MCF 10A (cell line): ENCODE data around the gene GEMIN4. TPM values are rescaled to one million over a fixed set of nuclear protein-coding genes. Genes with fewer than 3 reads are reported as not detected.

Source experiments
- BruUV-seq: library from RNA; stranded (reverse); fragments of 400-500 nt; replicated peaks from 2 replicates; lab custom pipeline; 2021; lab: Mats Ljungman, UMichigan
- CTCF ChIA-PET: fragments of 300-600 bp; sonication (Branson Sonifier 250); formaldehyde crosslinking; extraction: SDS; loops from one replicate; lab custom pipeline; 2021; ENCODE audit warnings: antibody characterized with exemption, inconsistent platforms; lab: Yijun Ruan, JAX
- POLR2A ChIA-PET: fragments of 300-600, 350-650 bp; sonication (Branson Sonifier 250); formaldehyde crosslinking; extraction: SDS; loops from one replicate; lab custom pipeline; 2020; ENCODE audit warnings: antibody characterized with exemption, inconsistent platforms; lab: Yijun Ruan, JAX
- DNase-seq: peaks from one replicate; pipeline ENCODE4 v3.0.0-alpha.2; 2018; ENCODE audit not compliant: unreplicated experiment
- H3K27ac Mint-ChIP-seq: one replicate; pipeline ENCODE4 v1.8.0; 2022; ENCODE audit warnings: mild to moderate bottlenecking, low read depth, mixed read lengths; ENCODE audit not compliant: unreplicated experiment
- H3K27me3 Mint-ChIP-seq: one replicate; pipeline ENCODE4 v1.8.0; 2022; ENCODE audit warnings: mixed read lengths; ENCODE audit not compliant: insufficient read depth, unreplicated experiment
- H3K36me3 Mint-ChIP-seq: one replicate; pipeline ENCODE4 v1.8.0; 2022; ENCODE audit warnings: mild to moderate bottlenecking, moderate library complexity, mixed read lengths; ENCODE audit not compliant: insufficient read depth, unreplicated experiment
- H3K4me1 Mint-ChIP-seq: one replicate; pipeline ENCODE4 v1.8.0; 2022; ENCODE audit warnings: mixed read lengths; ENCODE audit not compliant: insufficient read depth, unreplicated experiment
- H3K4me3 Mint-ChIP-seq: one replicate; pipeline ENCODE4 v1.8.0; 2022; ENCODE audit warnings: mild to moderate bottlenecking, moderate library complexity, mixed read lengths; ENCODE audit not compliant: unreplicated experiment
- H3K9me3 Mint-ChIP-seq: one replicate; pipeline ENCODE4 v1.8.0; 2022; ENCODE audit warnings: mixed read lengths; ENCODE audit not compliant: unreplicated experiment
- intact Hi-C: fragments of 100-400 bp; cut with micrococcal nuclease; formaldehyde crosslinking; loops from 2 replicates; pipeline ENCODE4 v1.14.1; 2022
- total RNA-seq: library from RNA; stranded (reverse); gene quantifications from 2 replicates; pipeline ENCODE4 v1.2.3, GENCODE V29; 2022
- TF ChIP-seq, protein P1 (sequence below): fragments of 200-600 bp; IDR thresholded peaks from one replicate; pipeline ENCODE4 v1.8.0; 2022; ENCODE audit warnings: antibody characterized with exemption, mild to moderate bottlenecking; ENCODE audit not compliant: unreplicated experiment

Gene GEMIN4
- total RNA-seq, 1 experiment from 2014 or later: 24.1 TPM

DNA sequence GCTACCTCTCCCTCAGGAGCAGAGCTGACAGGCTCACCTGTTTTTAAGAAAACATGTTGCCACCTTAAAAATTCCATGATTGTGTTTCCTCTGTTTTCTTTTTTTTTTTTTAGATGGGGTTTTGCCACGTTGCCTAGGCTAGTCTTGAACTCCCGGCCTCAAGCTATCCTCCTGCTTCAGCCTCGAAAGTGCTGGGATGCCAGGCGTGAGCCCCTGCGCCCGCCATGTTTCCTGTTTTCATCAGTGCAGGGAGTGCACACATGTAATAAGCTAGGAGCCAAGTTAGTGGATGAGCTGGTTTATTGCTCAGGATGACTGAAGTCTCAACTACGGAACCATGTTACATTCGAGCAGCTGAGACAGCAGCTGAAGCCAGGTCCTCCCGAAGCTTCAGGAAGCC lies 43.7 kb upstream of the GEMIN4 start:
- Mint-ChIP-seq H3K36me3 (peaks cover 36% of the 10 kb centered on the region), H3K4me3 (no peak overlapping the region), H3K27me3 (no peaks in the 10 kb centered on the region), H3K27ac (no peak overlapping the region), H3K9me3 (no peaks in the 10 kb centered on the region), H3K4me1 (peaks cover 6% of the 10 kb centered on the region)
- CTCF ChIA-PET: interaction anchor here (0.6 to 5.3 kb wide), 13 partner anchors 8 to 633 kb away, joined by 3 to 53 read pairs (median 4); partner anchors contain the start of genes NXN and TIMM22
- POLR2A ChIA-PET: interaction anchor here (1.1 to 4.4 kb wide), 3 partner anchors 14 to 184 kb away, joined by 3 to 17 read pairs (median 10); partner anchors contain the start of genes GLOD4, MRM3 and NXN
- no peak for DNase-seq
- TF ChIP-seq, protein P1, sequence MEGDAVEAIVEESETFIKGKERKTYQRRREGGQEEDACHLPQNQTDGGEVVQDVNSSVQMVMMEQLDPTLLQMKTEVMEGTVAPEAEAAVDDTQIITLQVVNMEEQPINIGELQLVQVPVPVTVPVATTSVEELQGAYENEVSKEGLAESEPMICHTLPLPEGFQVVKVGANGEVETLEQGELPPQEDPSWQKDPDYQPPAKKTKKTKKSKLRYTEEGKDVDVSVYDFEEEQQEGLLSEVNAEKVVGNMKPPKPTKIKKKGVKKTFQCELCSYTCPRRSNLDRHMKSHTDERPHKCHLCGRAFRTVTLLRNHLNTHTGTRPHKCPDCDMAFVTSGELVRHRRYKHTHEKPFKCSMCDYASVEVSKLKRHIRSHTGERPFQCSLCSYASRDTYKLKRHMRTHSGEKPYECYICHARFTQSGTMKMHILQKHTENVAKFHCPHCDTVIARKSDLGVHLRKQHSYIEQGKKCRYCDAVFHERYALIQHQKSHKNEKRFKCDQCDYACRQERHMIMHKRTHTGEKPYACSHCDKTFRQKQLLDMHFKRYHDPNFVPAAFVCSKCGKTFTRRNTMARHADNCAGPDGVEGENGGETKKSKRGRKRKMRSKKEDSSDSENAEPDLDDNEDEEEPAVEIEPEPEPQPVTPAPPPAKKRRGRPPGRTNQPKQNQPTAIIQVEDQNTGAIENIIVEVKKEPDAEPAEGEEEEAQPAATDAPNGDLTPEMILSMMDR: no peak
- no TSS peak for BruUV-seq
- intact Hi-C loops: loop anchor here (1.0 kb wide), 2 partner anchors 84 to 186 kb away; no protein-coding TSS in a partner anchor

DNA sequence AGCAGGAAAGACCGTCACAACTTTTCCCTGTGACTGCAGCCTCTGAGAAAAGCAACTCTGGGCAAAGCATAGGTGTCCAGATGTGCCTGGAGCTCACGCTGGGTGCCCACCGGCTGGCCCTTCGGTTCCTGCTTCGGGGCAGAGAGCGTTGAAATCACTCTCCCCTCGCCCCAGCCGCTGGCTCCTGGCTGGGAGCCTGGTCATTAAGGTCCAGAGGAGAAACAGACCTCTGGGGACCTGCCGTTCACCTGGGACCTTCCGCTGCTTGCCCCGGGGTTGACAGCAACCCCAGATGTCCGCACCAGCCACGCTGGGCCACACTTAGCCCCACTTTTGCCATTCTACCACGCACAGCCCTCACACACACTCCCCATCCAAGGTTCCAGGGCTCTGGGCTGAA lies 43.2 kb upstream of the GEMIN4 start:
- no peaks in the 10 kb centered on the region for H3K27me3 Mint-ChIP-seq
- no peak overlapping the region for H3K27ac Mint-ChIP-seq
- BruUV-seq: no TSS peak
- peaks cover 32% of the 10 kb centered on the region for H3K36me3 Mint-ChIP-seq
- no peak for DNase-seq
- CTCF ChIA-PET: interaction anchor here (0.7 to 5.3 kb wide), 11 partner anchors 8 to 633 kb away, joined by 3 to 53 read pairs (median 4); partner anchors contain the start of genes NXN and TIMM22
- intact Hi-C loops: loop anchor here (1.0 kb wide), 2 partner anchors 84 to 186 kb away; no protein-coding TSS in a partner anchor
- H3K4me3 Mint-ChIP-seq: no peak overlapping the region
- TF ChIP-seq, protein P1: no peak
- POLR2A ChIA-PET: interaction anchor here (1.1 to 4.4 kb wide), 3 partner anchors 13 to 185 kb away, joined by 3 to 17 read pairs (median 10); partner anchors contain the start of genes GLOD4, MRM3 and NXN
- H3K9me3 Mint-ChIP-seq: no peaks in the 10 kb centered on the region
- H3K4me1 Mint-ChIP-seq: peaks cover 6% of the 10 kb centered on the region

DNA sequence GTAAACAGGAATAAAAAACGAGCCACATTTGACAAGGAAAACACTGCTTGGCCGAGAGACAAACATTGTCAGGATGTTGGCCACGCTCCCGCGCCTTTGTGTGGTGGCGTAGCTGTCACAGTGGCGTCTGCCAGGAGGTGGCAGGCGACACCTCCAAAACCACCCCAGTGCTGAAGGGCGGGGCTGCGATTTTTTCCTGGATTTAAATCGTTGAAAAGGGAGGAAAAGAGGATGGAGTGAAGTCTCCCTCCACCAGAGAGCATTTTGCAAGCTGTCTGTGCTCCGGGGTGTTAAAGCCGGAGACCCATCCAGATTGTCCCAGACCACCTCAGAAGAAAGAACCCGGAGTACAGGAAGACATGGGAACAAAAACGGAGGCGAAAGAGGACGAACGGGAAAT lies 42.8 kb upstream of the GEMIN4 start:
- H3K36me3 Mint-ChIP-seq: peaks cover 28% of the 10 kb centered on the region
- H3K9me3 Mint-ChIP-seq: no peaks in the 10 kb centered on the region
- TF ChIP-seq, protein P1: peak; percentile 70
- no peaks in the 10 kb centered on the region for H3K27me3 Mint-ChIP-seq
- H3K27ac Mint-ChIP-seq: no peak overlapping the region
- no peak overlapping the region for H3K4me3 Mint-ChIP-seq
- DNase-seq: peak; percentile 58
- intact Hi-C loops: loop anchor here (1.0 kb wide), 2 partner anchors 84 to 186 kb away; no protein-coding TSS in a partner anchor
- peaks cover 6% of the 10 kb centered on the region for H3K4me1 Mint-ChIP-seq
- ChIA-PET POLR2A (interaction anchor here (1.1 to 4.4 kb wide), 4 partner anchors 13 to 202 kb away, joined by 3 to 17 read pairs (median 8); partner anchors contain the start of genes GLOD4, MRM3, NXN and TIMM22), CTCF (interaction anchor here (1.0 to 5.3 kb wide), 5 partner anchors 8 to 205 kb away, joined by 4 to 53 read pairs (median 4); partner anchors contain the start of genes NXN and TIMM22)
- BruUV-seq: no TSS peak

DNA sequence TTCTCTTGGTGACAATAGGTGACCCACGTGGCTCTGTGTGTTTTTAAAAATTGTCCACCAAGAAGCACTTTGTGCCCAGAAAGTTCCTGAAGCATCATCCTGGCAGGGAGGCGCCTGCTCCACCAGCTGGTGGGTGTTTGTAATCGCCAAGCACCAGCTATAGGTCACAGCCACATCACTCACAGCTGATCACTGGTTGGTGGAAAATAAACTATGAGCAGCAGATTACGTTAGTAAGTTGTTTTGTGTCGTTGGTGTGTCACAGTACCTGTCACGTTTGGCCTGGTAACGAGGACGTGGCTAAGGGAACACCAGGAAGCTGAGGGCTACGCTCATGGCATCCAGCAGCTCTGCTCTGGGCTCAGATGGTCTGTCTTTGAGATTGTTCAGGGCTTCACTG lies 40.2 kb upstream of the GEMIN4 start:
- TF ChIP-seq, protein P1: no peak
- Mint-ChIP-seq H3K4me3 (no peak overlapping the region), H3K27ac (no peak overlapping the region), H3K4me1 (peaks cover 6% of the 10 kb centered on the region), H3K9me3 (no peaks in the 10 kb centered on the region), H3K36me3 (peaks cover 37% of the 10 kb centered on the region), H3K27me3 (no peaks in the 10 kb centered on the region)
- no peak for DNase-seq
- POLR2A ChIA-PET: interaction anchor here (0.9 to 2.1 kb wide), 3 partner anchors 10 to 189 kb away, joined by 3 to 12 read pairs (median 4); partner anchors contain the start of genes GLOD4 and MRM3
- CTCF ChIA-PET: interaction anchor here (0.7 to 1.5 kb wide), 3 partner anchors 92 to 207 kb away, joined by 3 to 8 read pairs (median 3); partner anchors contain the start of gene TIMM22
- intact Hi-C loops: no loop called here
- BruUV-seq: no TSS peak
